ENCODE results near the gene MRTFA.
"Not testable (repeated sequence)": the region's sequence is repeated elsewhere in the genome, so short reads cannot be mapped to it uniquely, and the experiment has no call there.

Gene MRTFA

GRCh38 chr22:40544758-40545157 is 91.8 kb downstream of the MRTFA start:
- no peak for DNase-seq

DNA sequence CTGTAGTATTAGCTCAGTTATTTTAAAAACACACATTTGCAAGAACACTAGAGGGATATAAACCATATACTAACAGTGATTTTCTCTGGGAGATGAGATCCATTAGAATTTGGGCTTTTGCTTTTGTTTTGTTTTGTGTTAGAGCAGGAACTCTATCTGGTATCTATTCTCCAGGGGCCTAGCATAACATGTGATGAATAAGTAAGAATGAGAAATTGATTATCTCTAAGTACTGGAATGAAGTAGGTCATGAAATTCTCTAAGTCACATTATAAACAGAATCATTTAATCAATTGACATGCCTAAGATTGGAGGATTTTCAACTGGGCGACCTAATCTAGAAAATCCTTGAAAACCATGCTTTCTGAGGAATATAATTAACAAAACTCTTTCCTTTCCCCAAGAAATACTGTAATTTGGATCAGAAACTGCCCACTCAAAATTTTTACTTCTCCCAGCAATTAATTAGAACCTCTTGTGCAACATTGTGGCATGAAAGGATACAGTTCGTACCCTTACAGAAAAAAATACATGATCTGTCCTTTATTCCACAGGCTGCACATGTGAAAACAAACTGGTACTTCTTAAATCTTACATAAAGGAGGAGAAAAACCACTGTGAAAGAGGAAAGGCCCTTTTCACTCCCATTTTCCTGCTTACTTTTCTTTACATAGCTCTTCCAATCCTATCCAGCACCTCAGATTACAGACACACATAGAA is 93.5 kb downstream of the MRTFA start:
- no peak for DNase-seq

DNA sequence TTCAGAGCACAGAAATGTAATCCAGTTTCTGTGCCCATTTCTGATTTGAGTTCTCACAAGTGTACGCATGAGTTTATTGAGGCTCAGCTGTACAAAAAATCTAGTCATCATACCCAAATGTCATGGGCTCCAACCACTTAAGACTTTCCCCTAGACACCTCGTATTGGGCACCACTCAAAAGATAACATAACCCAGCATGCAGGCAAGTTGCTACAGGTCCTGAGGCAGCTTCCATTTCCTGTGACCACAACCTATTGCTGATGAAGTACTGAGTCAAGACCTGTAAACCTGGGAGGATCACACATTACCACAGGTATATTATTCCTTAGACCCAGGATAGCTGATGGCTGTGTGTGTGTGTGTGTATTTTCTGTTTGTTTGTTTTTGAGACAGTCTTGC is 95.2 kb downstream of the MRTFA start:
- DNase-seq = no peak

DNA sequence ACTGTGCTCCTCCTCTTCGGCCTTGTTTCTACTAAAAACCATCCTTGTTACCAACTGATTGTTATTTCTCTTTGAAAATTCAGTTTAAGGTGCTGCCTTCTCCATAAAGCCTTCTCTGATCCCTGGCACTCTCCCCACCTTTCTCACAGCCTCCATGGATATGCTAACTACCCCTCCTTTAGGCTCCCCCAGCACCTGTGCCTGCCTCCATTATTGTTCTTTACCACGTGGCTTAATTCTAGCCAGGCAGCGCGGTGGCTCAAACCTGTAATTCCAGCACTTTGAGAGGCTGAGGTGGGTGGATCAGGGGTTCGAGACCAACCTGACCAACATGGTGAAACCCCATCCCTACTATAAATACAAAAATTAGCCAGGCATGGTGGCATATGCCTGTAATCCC is 96.3 kb downstream of the MRTFA start:
- DNase-seq = no peak

GRCh38 chr22:40536149-40536548 is 100.4 kb downstream of the MRTFA start:
- not testable (repeated sequence) for DNase-seq

- no peak for DNase-seq
These were observed 100.9 kb downstream of the MRTFA start for GRCh38 chr22:40535642-40536041.

- no peak for DNase-seq
These were observed 101.4 kb downstream of the MRTFA start for GRCh38 chr22:40535189-40535512.

DNA sequence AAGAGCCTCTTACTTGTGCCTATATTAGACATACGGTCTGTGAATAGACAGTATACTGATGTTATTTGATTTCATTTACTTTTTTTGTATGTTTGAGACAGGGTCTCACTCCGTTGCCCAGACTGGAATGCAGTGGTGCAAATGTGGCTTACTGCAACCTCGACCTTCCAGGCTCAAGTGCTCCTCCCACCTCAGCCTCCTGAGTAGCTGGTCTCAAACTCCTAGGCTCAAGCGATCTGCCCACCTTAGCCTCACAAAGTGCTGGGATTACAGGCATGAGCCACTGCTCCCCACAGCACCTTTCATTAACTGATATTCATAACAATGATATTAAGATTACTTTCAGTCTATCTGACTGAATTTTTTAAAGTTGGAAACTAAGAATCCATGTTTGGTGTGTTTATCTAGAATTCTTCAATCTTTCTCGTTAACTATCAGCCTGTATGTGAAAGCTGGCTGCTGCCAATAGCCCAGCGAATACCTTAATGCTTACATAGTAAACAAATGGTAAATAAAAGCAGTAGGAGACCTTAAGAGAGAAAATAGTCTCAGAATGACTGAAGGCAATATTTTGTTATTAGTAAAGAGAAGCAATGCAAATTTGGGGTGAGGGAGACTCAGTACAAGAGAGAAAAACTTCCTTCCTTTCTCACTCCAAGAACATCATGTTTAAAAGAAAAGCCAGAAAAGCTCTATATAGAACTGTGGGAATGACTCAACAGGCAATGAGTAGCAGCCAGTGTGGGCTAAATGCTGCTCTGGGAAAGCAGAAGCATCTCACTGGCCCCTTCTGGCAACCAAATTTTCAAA is 101.9 kb downstream of the MRTFA start:
- no peak for DNase-seq

GRCh38 chr22:40533712-40534378 is 102.7 kb downstream of the MRTFA start:
- DNase-seq = peak; percentile 21

GRCh38 chr22:40531951-40532900 is 104.3 kb downstream of the MRTFA start:
- no peak for DNase-seq

DNA sequence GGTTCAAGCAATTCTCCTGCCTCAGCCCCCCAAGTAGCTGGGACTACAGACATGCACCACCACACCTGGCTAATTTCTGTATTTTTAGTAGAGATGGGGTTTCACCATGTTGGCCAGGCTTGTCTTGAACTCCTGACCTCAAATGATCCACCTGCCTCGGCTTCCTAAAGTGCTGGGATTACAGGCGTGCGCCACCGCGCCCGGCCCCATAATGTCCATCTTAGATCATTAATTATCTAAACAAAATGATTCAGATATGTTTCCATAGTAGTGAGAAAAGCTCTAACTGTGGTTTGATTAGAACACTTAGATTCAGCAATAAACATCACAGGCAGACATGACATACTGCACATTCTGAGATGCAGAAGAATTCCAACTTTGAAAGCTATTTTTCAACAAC is 106.1 kb downstream of the MRTFA start:
- DNase-seq = not testable (repeated sequence)

- DNase-seq = no peak
These were observed 106.7 kb downstream of the MRTFA start for GRCh38 chr22:40529821-40530220.

GRCh38 chr22:40526960-40527359 is 109.6 kb downstream of the MRTFA start:
- DNase-seq = no peak

DNA sequence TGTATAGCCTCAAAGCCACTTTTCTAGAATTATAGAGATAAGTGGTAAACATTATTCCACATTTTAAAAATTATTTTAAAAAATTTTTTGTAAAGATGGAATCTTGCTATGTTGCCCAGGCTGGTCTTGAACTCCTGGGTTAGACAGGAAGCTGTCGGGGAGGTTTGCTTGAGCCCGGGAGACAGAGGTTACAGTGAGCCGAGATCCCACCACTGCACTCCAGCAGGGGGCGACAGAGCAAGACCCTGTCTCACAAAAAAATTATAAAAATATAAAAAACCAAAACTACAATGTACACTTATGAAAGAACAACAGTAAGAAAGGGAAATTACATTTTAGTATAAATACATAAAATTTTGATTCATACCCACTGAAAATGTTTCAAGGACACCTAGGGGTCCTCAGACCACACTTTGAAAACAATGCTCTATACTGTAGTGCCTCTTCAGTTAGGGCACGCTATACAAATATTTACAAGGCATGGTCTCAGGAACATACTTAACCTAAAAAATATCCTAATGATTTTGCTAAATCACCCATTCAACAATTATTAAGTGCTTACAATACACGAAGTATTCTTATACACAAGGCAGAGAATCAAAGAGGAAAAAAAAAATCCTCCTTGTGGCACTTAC is 111.2 kb downstream of the MRTFA start:
- peak; percentile 54 for DNase-seq

- no peak for DNase-seq
These were observed 111.9 kb downstream of the MRTFA start for GRCh38 chr22:40524392-40525249.

GRCh38 chr22:40522141-40522540 is 114.4 kb downstream of the MRTFA start:
- no peak for DNase-seq

- no peak for DNase-seq
These were observed 115.5 kb downstream of the MRTFA start for GRCh38 chr22:40521046-40521445.

GRCh38 chr22:40520562-40520961 is 116.0 kb downstream of the MRTFA start:
- no peak for DNase-seq

DNA sequence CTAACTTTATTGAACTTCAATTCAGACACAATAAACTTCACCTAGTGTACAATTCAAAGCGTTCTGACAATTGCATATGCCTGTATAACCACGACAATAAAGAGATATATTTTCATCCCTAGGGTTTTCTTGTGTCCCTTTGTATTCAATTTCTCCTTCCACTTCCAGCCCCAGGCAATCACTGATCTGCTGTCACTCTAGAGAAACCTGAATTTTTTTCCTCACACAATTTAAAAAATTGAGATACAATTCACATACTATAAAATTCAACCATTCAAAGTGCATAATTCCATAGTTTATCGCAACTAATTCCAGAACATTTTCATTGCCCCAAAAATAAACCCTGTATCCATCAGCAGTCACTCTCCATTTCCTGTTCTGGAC is 116.6 kb downstream of the MRTFA start:
- DNase-seq = no peak

GRCh38 chr22:40519284-40519947 is 117.1 kb downstream of the MRTFA start:
- no peak for DNase-seq

- DNase-seq = no peak
These were observed 117.7 kb downstream of the MRTFA start for GRCh38 chr22:40518840-40519239.

Measured in activated effector memory CD4-positive, alpha-beta T cell treated with Interleukin-2 at 50 U/mL for 16 hours (primary cell).